HG03025 (cell line): ENCODE measurements around the gene RXRB.

Source experiments
- ATAC-seq: cut with Tn5 transposase; IDR thresholded peaks from one replicate; pipeline ENCODE4 v1.9.1; 2021; ENCODE audit warnings: mild to moderate bottlenecking, moderate library complexity; ENCODE audit not compliant: unreplicated experiment, low FRiP score

Gene RXRB

DNA sequence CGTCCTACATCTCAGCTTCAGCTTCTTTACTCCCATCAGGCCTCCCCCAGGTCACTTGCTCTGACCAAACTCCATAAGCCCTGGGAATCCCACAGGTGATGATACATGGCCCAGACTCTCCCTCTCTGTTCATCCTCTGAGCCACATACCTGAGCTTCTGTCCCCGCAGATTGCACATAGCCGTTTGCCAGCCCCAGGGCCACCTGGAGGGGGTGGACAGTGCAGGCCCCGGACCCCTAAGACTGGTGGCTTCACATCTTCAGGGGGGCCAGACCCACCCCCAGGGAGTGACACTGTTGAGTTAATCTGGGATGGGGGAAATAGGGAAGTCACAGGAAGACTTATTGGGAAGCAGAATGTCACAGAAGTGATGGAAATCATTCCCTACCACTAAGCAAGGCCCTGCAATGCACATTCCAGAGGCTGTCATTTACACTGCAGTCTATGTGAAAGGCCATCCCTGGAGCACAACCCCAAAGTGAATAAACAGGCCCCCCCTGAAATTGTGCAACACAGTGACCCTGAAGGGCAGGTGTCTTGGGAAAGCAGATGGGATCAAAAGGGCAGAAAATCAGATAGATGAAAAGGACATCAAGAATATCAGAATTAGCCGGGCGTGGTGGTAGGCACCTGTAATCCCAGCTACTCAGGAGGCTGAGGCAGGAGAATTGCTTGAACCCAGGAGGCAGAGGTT is 2.2 kb downstream of the RXRB start:
- no peak for ATAC-seq

DNA sequence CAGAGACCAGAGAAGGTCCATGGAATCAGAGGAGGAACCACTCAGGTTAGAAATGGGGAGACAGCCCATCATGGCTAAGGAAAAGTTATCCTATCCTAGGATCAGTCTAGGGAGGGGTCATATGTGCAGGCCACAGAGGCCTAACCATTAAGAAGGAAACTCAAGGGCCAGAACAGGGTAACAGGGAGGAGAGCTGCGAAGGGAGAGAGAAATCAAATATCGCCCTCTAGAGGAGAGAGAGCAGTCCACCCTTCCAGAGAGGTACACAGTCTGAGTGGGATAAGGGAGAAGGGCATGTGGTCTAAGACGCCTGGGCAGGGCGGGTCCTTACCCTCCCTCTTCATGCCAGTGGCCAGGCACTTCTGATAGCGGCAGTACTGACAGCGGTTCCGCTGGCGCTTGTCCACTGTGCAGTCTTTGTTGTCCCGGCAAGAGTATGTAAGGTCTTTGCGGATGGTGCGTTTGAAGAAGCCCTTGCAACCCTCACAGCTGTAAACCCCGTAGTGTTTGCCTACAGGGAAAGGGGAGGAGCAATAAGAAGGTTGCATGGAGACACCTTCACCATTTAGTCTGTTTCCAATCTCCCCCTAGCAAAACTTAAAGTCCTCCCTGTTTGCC is 2.9 kb downstream of the RXRB start:
- ATAC-seq: no peak

DNA sequence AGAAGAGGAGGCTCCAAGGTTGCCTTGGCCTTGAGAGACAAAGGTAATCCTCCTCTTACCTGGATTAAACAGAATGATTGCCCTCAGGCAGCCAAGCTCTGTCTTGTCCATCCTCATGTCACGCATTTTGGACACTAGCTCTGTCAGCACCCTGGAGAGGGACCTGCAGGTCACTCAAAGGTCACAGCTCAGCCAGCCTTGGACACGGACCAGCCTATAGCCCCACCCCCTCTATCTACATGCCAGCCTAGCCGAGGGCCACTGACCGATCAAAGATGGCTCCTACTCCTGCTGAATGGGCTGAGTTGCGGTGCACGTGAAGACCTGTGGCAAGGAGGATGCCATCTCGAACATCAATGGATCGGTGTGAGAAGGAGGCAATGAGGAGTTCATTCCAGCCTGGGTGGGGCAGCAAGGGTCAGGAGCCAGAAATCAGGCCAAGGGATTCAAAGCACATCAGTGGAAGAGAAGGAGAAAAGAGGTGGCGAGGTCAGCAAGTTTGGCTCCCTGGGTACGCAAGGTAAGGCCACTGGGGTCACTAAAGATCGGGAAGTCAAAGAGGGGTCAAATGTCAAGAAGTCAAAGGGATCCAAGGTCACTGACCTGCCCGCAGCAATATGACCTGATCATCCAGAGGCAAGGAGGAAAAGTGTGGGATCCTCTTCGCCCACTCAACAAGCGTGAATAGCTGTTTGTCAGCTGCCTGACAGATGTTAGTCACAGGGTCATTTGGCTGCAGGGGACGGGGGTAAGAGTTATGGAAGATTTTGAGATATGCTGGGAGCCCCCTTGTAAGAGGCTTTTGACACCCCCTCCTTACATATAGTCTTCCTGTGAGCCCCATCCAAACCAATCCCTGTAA is 4.9 kb downstream of the RXRB start:
- ATAC-seq: no peak

DNA sequence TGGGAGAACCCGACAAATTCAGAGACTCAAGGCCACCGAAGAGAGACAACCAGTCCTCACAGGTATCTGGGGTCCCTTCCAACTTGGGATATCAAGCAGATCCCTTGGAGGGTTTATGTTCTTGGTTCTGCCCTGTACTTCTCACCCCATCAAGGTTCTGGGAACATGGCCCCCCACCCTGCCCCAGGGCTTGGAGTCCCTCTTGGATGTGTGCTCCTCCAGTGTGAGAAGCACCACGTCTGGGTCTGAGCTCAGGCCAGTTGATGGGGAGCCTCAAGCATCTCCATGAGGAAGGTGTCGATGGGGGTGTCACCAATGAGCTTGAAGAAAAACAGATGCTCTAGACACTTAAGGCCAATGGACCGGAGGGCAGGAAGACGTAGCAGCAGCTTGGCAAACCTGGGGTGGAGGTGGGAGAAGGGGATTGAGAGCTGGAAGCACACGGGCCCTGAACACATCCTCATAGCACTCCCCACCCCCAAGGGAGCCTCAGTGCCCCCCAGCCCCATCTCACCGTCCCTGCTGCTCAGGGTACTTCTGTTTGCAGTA is 6.0 kb downstream of the RXRB start:
- ATAC-seq: no peak

DNA sequence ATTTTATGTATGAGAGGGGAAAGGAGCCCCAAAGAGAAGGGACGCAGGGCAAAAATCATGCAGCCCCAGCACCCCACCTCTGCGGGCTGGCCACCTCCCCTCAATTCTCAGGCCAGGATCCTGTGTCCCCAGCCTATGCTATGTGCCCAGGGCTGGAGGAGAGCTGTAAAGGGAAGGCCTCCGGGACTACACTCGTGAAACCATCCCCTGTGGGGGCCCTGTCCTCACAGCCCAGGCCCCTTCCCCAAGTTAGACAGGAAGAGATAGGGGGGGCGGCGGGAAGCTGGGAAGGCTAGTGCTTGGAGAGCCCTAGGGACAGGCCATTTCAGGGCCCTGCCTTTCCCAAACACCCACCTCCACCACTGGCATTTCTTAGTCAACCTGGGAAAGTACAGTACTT is 6.8 kb downstream of the RXRB start:
- no peak for ATAC-seq

DNA sequence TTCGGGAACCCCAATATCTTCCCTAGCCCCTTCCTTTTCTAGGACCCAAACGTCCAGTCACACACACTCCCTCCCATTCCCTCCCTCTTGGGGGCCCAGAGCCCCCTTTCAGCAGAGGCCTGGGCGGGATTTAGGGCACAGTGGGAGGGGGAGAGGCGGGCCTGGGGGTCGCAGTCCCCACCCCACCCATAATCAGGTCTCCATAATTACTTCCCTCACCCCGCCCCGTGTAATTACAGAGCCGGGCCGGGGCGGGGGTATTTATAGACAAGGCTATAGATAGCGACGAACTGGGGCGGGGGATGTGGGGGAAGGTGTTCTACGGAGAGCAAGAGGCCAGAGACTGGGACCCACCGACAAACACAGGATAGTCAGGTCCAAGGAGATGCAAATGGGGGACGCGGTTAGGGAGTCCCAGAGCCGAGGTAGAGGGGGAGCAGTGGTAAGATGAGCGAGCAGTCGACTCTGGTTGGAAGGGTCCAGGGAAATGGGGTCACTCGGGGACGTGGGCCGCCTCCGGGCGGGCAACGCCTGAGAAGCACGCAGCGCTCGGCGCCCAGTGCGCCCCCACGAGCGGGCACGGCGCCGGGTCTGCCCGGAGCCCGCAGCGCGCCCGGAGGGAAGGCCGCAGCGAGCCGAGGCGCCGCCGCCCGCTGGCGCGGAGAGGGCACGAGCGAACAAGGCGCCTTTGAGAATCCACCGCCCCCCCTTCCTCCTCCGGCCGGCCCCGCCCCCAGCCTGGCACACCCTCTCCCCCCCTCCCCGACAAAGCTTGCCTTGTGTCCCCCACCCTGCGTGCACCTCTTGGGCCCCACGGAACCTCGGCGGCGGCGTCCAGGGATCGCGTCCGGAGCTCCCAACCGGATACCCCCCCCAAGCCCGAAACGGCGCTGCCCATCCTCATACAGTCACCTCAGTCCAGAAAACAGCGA is 7.5 kb downstream of the RXRB start:
- ATAC-seq: no peak

DNA sequence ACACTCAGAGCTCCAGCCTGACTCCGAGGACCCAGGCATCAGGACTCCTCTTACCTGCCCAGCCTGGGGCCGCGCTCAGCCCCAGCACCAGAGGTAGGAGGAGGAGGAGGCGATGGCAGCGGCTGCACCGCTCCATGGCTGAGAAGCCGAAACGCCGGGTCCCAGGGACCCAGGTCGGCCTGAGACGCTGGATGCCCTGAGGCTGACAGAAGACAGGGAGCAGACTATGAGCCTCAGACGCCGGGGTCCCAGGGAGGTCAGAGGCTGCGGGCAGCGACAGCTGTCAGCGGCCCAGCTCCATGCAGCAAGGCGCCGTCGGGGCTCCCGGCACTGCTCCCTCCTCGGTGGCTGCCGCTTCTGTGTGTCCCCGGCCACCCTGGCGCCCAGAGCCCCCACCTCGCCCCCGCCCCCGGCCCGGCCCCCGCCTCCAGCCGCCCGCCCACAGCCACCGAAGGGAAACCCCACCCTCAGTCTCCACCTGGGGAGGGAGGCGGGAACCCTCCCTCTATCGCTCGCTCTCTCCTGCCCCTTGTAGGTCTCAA is 8.3 kb downstream of the RXRB start, which contains the start of gene COL11A2:
TSS of gene COL11A2 (minus strand) at position 363 of the 542 bp plus-strand sequence. CDS start at position 136, 227 bp downstream.
- ATAC-seq: no peak

DNA sequence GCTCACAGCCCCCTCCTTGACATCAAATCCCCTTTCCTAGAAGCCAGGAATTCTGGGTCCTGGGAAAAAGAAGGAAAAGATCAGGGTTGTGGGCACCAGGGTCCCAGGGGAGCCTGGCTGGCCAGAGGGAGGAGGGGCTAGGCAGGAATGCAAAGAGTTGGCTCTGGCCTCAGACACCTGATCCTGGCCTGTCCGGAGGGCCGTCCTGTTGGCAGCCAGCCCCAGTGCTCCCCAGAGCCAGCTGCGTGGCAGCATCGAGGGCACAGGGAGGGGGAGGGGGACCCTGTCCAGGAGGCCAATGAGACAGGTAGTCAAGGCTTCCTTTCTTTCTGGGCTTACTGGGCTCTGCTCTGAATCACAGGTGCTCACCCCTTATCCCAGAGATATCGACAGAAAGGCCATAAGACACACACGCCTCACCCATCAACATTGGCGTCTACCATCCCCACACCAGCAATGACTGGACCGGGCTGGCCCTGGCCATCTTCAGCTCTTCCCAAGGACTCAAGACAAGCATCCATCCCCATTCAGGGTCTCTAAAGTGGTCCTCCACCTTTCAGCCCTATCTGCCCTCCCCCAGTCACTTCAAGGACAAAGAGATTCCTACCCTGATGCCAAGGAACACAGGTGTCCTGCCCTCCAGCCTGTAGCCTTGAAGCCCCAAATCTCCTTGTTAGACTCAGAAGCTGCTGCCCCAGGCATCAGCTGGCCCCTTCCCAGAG is 8.9 kb downstream of the RXRB start:
- no peak for ATAC-seq

DNA sequence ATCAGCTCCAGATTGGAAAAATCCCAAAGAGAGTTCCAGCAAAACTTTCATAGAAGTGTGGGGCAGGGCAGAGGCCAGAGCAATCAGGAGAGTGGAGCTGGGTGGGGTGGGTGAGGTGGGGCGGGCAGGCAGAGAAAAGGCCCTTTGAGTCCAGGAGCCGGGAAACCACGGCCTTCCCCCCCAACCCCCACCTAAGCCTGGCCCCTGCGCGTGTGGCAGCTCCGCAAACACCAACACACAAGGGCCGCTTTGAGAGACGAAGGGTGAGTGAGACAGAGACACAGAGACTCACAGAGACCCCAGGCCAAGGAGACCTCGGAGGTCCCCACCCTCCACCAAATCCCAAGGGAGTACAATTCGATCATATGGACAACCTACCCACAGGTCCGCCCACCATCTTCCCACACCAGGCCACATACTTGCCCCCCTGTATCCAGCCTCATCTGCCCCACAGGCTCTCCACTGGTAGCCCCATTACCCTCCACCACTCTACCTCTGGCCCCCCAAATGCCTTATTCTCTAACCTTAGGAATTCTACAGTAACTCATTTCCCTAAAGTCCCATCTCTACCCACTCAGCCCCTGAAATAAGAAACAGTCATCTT is 9.9 kb downstream of the RXRB start:
- no peak for ATAC-seq

DNA sequence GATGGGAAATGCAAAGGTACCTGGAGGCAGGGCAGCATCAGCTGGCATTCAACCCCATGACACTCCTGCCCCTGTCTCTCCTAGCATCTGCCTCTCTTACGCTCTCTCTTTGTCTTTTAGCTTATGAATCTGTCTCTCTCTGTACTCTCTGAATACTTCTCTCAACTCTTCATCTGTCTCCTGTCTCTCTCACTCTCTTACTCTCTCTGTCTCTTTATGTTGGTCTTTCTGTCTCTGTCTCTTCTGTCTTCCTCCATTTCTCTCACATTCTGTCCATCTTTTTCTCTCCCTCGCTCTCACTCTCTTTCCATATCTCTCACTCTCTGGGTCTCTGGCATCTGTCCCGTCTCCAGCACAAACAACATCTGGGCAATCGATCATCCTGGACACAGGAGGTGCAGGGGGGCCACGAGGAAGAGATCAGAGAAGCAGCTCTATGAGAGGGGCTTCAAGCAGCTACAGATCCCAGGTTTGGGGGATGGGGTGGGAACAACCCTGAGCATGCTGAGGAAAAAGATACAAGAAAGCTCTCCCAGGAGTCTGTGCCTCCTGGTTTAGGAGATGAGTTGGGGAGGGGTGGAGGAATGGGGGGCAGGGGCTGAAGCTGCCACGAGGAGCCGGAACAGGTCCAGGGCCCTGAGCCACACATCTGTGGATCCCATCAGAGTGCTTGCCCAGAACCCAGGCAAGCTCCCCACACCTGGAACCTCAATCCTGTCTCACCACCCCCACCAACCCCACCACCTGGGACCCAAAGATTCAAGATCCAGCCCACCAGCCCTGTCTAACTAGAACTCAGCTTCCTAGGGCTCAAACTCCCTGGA is 10.6 kb downstream of the RXRB start:
- ATAC-seq: no peak

DNA sequence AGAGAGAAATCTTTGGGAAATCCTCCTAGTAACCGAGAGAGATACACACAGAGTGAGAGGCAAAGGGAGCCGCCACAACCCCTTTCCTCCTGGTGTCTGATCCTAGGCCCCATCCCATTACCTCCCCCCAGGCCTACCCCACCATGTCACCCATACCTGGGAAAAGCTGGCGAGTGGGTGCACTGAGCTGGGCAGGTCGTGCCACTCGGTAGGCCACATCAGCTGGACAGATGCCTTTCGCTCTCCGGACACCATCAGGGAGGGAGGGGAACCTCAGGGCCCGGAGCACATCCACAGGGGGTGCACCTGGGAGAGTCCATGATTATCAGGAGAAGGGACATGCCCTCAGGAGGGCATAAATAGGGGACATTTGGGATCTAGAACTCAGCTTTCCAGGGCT is 11.3 kb downstream of the RXRB start:
- no peak for ATAC-seq

DNA sequence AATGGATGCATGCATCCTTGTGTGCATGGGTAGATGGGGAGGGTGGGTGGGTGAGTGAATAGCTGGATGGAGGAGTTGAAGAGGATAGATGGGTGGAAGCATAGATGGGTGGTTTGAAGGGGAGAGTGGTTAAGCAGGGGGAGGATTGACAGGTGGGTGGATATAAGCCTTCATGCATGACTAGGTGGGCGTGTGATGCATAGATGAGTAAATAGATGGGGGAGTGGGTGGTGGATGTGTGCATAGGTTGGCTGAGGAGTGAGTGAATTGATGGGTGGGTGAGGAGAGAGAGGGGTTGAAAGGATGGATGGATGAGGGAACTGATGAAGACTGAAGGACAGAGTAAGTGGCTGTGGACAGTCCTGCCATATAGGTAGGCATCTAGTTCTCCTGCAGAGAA is 12.7 kb downstream of the RXRB start:
- no peak for ATAC-seq

DNA sequence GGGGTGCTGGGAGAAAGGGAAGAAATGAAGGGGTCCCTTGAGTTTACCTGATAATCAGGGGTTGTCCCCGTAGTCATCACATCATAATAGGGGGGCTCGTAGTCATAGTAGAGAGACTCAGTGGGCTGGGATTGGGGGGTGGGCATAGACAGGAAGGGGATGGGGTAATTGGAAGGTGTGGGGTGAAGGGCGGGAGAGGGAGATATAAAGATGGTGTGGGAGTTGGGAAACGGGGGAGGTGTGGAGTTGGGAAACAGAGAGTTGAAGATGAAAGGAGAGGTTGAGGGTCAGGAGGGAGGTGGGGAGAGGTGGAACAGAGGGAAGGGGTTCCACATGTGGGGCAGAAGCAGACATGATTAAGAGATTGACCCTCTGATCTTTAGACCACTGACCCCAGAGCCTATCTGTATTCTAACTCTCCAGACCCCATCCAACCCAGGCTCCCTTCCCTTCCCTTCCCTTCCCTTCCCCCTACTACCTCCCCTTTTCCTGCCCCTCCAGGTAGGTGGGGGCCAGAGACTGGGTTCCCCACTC is 14.7 kb downstream of the RXRB start:
- ATAC-seq: no peak

DNA sequence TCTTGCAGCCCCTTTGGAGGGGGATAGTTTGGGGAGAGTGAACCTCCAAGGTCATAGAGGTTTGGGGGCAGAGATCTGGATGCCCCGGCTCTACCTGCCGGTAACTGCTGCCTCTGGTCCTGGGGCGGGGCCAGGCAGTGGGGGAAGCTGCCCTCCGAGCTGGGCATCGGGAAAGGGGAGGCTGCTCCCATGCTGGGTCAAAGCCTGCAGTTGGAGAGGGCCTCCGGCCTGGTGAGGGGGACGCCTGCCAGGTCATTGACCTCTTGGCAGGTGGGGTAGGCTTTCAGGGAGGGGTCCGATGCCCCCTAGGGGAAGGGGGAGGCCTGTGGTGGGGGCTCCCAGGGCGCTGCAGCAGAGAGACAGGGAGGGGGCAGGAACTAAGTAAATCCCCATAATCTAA is 15.3 kb downstream of the RXRB start:
- no peak for ATAC-seq

DNA sequence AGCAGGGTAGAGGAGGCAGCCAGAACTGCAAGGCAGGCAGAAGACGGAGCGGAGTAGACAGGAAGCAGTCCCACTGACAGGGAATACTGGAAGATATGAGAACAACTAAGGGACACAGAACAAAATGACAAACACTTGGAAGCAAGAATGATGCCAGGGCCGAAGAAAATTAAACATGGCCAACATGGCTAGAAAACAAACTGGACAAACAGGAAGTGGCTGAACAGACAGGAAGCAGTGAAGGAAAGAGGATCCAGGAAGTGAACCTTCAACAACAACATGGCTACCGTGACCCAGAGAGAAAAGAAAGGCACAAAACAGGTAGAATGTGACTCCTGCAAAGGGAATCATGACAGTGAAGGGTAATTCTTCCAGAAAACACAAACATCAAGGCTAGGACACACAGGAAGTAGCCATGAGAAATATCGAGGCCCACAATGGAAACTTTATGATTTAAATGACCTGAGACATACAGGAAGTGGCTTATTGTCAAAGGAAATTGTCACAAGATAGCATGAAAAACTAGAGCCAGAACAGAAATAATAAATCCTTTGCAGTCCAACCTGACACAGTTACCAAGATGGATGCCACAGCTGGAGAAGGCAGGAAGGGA is 17.3 kb downstream of the RXRB start:
- no peak for ATAC-seq

DNA sequence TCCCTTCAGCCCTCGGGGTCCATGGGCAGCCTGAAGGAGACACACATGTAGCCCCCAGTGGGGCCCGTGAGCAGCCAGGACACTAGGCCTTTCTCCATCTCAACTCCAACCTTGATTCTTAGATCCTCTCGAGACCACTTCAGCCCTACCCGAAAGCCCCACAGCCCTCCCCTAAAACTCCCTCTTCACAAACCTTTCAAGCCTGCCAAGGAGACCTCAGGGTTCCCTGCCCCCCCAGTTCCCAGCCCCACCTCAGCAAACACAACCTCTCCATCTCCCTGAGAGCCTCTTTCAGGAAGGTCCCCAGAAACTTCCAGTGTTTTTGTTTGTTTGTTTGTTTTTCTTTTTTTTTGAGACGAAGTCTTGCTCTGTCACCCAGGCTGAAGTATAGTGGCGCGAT is 19.3 kb downstream of the RXRB start:
- ATAC-seq: no peak

DNA sequence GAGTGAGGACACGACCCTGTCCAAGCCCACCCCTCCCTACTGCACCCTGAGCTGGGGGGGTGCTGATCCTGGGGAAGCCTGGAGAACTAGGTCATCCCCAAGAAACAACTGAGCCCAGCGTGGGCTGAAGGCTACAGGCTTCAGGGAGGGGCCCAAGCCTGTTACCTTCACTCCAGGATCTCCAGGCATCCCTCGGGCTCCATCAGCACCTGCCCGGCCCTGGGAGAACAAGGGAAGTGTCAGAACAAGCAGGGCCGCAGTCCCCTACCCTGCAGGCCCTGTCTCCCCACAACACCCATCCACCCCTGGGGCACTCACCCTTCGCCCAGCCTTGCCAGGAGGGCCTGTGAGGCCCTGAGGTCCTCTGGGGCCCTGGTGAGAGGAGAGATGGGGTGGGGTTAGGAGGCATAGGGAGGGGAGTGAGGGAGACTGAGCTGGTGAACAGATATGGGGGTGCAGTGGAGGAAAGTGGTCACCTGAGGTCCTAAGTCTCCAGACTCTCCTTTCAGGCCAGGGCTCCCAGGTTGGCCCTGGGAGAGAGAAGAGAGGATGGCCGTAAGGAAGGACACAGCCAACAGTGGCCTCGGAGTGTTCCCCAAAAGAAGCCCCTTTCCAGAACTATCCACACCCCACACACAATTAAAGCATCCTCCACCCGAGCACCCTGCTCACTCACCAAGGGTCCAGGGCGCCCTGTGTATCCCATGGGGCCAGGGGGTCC is 21.6 kb downstream of the RXRB start:
- no peak for ATAC-seq
